Left renal cortex interstitium (tissue), 4 donors: ENCODE measurements around the gene EIF4ENIF1. TPM values are rescaled to one million over a fixed set of nuclear protein-coding genes. Genes with fewer than 3 reads are reported as not detected.
"Not testable (repeated sequence)": the region's sequence is repeated elsewhere in the genome, so short reads cannot be mapped to it uniquely, and the experiment has no call there.

Experiments used
- DNase-seq, 4 donors: peaks; one replicate each; pipeline ENCODE4 v3.0.0-alpha.2; 2013; ENCODE audit warnings: low read depth in 4 of 4, low spot score in 2 of 4, missing footprints in 1 of 4
- polyA plus RNA-seq, 4 donors: library from polyadenylated mRNA; unstranded; fragments of 120-200 nt; gene quantifications; one replicate each; pipeline ENCODE4 v1.2.1, GENCODE V29; 2013; ENCODE audit not compliant: insufficient read length in 4 of 4

EIF4ENIF1 gene, protein sequence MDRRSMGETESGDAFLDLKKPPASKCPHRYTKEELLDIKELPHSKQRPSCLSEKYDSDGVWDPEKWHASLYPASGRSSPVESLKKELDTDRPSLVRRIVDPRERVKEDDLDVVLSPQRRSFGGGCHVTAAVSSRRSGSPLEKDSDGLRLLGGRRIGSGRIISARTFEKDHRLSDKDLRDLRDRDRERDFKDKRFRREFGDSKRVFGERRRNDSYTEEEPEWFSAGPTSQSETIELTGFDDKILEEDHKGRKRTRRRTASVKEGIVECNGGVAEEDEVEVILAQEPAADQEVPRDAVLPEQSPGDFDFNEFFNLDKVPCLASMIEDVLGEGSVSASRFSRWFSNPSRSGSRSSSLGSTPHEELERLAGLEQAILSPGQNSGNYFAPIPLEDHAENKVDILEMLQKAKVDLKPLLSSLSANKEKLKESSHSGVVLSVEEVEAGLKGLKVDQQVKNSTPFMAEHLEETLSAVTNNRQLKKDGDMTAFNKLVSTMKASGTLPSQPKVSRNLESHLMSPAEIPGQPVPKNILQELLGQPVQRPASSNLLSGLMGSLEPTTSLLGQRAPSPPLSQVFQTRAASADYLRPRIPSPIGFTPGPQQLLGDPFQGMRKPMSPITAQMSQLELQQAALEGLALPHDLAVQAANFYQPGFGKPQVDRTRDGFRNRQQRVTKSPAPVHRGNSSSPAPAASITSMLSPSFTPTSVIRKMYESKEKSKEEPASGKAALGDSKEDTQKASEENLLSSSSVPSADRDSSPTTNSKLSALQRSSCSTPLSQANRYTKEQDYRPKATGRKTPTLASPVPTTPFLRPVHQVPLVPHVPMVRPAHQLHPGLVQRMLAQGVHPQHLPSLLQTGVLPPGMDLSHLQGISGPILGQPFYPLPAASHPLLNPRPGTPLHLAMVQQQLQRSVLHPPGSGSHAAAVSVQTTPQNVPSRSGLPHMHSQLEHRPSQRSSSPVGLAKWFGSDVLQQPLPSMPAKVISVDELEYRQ
- 10 to 100 TPM; 39.0 to 51.9 (median 47.6) TPM for polyA plus RNA-seq

DNA sequence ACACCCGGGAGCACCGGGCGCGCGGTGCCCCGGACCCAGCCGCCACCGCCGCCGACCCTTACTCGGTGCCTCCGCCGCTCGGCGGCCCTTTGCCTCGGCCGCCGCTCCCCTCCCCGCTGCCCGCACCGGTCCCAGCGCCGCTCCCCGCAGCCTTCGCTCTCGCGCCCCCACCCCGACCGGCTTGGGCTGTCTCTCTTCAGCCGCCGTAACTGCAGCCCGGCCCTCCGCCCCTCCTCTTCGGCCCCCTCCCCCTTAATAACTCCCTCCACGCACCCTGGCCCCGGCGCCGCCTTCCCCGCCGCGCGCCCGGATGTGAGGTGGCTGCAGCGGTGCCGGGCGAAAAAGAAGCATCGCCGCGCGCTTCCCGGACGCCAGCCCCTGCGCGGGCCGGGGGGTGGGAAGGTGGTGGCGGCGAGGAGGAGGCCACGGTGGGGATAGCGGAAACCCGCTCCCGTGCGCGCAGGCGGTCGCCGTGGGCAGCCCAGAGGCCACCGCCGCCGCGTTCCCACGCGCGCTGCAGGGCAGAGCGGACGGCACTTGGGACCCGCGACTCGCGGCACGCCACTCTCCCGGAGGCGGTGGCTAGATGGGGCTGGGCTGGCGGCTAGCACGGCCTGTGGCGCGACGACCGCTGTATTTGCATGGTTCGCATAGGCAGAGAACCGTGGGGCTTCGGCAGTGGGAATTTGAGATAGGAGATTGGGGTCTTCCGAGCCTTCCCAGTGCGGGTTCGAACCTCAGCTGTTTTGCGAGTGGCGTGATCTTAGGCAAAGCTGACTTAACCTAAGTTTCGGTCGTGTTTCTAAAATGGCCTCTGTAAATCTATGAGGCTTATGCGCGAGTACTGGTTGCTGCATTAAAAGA lies at the start of gene EIF4ENIF1:
EIF4ENIF1 (minus strand) TSS at position 211 of the 864 bp plus-strand sequence. CDS start 1,124 bp downstream, outside the sequence.
- peak; percentile 65 to 85 (median 73) for DNase-seq

DNA sequence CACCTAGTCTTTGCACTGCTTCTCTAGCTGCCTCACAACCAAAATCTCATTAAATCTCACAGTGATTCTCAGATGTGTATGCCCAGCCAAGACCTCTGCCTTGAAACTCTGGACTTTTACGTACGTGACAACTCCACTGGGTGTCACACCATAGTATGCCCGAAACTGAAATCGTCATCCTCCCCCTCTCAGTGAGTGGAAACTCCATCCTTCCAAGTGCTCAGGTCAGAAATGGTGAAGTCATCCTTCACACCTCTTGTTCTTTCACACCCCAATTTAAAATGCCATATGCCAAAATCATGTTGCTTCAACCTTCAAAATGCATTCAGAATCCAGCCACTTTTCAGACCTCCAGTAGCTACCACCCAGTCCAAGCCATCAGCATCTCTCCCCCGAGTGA lies 49.2 kb upstream of the EIF4ENIF1 start:
- no peak for DNase-seq

DNA sequence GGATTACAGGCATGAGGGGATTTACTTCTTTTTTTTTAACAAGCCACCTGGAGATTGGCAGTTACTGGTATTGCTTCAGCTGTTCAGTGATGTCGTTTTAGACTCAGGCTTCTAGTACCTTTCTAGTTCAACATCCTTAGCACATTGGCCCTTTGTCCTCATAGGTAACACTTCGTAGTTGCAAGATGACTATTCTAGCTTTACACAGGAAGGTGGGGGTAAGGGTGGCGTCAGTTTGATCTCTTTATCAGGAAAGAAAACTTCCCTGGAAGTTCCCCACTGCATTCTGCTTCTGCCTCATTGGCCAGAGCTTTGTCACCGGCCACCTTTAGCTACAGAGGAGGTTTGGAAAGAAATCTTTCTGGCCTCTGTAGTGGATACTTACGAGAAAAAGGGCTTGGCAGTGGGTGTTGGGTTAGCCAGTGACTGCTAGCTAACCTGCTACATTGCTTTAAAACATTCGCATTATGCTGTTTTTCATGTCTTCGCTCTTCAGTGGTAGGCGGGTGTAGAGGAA lies 47.4 kb upstream of the EIF4ENIF1 start:
- DNase-seq, result no peak

DNA sequence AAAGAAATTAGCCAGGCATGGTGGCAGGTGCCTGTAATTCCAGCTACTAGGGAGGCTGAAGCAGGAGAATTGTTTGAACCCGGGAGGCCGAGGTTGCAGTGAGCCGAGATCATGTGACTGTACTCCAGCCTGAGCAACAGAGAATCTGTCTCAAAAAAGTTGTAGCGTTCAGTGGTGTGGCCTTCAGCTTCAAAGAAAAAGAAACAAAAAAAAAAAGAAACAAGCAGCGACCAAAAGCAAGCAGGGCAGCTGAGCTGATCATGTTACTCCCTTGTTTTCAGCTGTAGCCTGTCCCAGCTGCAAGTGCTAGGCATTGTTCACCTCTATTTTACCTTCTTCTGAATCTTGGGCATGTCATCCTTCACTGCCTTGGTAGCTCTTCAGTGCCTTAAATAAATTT lies 43.7 kb upstream of the EIF4ENIF1 start:
- no peak for DNase-seq

DNA sequence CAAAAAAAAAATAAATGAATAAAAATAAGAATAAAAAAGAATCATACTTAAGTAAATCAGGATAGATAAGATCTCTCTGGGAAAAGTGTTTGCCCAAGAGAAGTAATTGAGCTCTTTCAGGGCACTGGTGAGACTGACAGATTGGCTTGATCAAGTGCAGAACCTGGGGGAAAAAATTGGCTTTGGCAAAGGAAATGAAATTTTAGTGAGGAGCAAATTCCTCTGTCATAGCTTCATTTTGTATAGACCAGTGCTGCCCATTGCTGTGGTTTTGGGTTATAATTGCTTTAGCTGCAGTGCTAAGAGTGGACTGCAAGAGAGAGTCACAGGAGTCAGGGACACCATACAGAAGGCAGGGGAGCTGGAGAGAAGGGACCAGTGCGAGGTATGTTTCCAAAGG lies 42.4 kb upstream of the EIF4ENIF1 start:
- DNase-seq, result no peak

DNA sequence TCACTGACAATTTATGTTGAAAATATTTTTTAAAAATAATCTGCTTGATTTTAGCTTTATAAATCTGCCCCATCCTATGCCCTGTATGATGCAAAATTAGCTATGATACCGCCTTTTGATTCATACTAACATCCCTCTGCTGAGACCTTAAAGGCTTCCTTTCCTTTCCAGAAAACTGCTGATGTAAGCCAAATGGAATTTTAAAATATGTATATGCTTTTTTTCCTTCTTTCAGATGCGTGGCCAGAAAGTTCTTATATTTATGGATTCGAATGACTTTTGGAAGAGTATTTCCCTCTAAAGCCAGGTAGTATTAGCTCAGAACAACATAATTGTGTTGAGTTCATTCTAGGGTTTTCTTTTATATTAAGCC lies 41.2 kb upstream of the EIF4ENIF1 start:
- peak in 1 of 4 donors; percentile 26 for DNase-seq

DNA sequence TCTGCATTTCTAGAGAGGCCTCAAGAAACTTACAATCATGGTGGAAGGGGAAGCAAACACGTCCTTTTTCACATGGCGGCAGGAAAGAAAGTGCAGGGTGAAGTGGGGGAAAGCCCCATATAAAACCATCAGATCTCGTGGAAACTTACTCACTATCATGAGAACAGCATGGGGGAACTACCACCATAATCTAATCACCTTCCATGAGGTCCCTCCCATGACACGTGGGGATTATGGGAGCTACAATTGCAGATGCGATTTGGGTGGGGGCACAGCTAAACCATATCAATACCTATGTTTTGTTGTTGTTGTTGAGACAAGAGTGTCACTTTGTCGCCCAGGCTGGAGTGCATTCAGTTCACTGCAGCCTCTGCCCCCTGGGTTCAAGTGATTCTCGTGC lies 36.6 kb upstream of the EIF4ENIF1 start:
- no peak for DNase-seq

DNA sequence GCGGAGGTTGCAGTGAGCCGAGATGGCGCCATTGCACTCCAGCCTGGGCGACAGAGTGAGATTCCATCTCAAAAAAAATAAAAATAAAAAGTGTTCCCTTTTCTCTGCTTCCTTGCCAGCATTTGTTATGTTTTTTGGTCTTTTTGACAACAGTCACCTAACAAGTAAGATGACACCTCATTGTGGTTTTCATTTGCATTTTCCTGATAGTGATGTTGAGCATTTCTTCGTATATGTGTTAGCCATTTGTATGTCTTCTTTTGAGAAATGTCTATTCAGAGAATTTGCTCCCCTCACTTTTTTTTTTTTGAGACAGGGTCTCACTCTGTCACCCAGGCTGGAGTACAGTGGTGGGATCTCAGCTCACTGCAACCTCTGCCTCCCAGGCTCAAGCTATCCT lies 34.5 kb upstream of the EIF4ENIF1 start:
- DNase-seq, result not testable (repeated sequence)

DNA sequence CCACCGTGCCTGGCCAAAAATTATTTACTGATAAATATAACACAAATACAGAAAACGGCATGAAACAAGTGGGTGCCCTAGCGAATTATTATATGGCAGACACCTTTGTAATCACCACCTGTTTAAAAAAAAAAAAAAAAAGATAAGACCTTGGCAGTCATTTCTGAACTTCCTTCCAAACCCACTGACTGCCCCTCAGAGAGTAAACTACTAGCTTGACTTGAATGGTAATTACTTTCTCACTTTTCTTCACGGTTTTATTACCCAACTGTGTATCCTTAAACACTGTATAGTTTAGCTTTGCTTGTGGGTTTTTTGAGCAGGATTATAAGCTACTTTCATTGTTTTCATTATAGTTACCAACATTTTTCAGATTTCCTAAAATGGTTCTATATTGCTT lies 30.4 kb upstream of the EIF4ENIF1 start:
- DNase-seq, result no peak

DNA sequence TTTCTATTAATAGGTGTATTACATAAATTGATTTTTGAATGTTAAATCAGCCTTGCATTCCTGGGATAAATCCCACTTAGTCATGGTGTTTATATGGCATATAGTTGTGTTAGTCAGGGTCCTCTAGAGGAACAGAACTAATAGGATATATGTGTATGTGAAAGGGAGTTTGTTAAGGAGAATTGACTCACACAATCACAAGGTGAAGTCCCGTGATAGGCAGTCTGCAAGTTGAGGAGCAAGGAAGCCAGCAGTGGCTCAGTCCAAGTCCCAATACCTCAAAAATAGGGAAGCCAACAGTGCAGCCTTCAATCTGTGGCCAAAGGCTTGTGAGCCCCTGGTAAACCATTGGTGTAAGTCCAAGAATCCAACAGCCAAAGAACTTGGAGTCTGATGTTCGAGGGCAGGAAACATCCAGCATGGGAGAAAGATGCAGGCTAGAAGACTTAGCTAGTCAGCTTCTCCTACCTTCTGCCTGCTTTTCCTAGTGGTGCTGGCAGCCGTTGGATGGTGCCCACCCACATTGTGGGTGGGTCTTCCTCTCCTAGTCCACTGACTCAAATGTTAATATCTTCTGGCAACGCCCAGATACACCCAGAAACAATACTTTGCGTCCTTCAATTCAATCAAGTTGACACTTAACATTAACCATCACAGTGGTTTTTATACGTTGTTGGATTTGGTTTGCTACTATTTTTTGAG lies 19.6 kb upstream of the EIF4ENIF1 start:
- DNase-seq, result no peak

DNA sequence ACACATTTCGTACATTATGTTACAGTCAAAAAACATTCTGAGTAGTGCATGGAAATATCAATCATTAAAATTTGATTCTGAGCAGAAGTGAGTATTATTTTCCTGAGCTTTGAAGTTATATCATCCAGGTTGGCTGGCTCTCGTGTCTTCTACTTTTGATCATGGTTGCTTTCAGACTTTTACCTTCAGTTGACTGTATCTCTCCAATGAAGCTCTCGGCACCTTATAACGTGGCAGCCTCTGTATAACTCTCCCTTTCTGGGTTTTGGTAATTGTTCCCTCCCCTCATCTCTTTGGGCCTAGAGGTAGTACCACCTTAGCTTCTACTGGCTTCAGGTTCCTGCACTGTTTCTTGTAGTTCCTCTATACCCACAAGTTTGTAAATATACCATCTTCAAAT lies 18.9 kb upstream of the EIF4ENIF1 start:
- no peak for DNase-seq

DNA sequence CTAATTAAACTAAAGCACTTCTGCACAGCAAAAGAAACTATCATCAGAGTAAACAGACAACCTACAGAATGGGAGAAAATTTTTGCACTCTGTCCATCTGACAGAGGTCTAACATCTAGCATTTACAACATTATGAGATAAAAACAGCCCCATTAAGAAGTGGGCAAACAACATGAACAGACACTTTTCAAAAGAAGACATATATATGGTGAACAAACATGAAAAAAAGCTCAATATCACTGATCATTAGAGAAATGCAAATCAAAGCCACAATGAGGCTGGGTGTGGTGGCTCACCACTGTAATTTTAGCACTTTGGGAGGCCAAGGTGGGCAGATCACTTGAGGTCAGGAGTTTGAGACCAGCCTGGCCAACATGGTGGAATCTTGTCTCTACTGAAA lies 17.9 kb upstream of the EIF4ENIF1 start:
- DNase-seq, result not testable (repeated sequence)

DNA sequence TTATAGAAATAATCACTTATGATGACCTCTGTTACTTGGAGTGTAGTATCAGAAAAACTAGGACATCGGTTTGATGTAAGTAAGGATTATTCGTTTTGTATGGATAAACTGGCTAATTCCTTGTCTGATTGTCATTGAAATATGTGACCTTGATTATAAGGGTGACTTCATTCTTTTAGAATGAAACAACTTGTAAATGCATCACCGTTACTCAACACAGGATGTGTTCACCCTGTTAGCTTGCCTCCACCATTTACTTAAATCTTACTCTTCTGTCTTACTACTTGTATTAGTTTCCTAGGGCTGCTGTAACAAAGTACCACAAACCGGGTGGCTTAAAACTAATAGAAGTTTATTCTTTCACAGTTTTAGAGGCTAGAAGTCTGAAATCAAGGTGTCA lies 14.6 kb upstream of the EIF4ENIF1 start:
- no peak for DNase-seq

DNA sequence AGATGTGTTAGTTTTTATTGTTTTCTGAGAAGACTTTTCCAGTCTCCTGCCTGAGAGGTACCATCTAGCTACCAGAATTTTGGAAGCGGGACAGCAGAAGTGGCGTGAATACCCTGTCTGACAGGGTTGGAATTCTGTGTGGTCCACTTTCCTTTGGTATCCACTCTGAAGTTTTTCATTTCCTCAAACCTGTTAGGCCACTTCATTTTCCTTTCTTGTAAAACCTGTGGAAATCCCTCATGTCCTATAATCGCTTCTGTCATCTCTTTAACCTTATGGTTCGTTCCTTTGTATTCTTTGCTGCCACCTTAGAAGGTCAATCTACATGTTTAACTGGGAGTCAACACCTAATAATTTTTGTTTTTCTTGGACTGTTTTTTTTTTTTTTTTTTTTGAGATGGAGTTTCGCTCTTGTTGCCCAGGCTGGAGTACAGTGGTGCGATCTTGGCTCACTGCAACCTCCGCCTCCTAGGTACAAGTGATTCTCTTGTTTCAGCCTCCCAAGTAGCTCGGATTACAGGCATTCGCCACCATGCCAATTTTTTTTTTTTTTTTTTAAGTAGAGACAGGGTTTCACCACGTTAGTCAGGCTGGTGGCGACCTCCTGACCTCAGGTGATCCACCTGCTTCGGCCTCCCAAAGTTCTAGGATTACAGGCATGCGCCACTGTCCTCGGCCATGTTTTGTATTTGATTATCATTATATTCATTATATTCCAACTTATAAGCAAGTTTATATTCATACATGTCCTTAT lies 13.7 kb upstream of the EIF4ENIF1 start:
- DNase-seq, result no peak

DNA sequence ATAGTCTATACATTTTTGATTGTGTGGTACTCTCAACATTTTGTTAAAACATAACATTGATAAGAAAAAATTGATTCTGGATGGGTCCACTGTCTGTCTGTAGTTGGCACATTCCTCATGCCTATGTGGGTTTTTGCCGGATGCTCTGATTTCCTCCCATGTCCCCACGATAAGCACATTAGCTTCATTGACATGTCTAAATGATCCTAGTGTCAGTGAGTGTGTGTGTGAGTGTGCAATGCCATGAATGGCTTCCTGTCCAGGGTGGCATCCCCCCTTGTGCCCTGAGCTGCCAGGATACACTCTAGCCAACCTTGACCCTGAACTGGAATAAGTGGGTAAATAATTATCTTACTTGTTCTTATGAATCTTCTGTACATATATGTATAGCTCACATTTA lies 12.1 kb upstream of the EIF4ENIF1 start:
- DNase-seq, result no peak

DNA sequence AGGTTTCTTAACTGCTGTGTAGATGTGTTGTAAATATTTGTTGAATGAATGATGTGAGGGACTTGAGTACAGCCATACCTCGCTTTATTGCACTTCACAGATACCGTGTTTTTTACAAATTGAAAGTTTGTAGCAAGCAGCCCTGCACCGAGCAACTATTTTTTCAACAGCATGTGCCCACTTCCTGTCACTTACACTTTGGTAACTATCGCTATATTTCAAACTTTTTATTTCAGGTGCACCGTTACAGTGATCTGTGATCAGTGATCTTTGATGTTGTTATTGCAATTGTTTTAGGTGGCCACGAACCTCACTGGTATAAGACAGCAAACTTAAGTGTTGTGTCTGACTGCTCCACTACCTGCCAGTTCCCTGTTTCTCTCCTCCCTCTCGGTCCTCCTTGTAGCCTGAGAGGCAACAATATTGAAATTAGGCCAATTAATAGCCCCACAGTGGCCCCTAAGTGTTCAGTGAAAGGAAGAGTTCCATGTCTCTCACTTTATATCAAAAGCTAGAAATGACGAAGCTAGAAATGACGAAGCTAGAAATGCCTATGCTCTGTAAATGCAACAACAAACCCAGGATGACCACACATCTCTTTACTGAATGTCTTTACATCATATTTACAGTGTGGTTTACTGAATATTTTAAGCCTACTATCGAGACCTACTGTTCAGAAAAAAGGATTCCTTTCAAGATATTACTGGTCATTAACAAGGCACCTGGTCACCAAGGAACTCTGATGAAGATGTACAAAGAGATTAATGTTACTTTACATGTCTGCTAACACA lies 7.7 kb upstream of the EIF4ENIF1 start:
- DNase-seq, result no peak

DNA sequence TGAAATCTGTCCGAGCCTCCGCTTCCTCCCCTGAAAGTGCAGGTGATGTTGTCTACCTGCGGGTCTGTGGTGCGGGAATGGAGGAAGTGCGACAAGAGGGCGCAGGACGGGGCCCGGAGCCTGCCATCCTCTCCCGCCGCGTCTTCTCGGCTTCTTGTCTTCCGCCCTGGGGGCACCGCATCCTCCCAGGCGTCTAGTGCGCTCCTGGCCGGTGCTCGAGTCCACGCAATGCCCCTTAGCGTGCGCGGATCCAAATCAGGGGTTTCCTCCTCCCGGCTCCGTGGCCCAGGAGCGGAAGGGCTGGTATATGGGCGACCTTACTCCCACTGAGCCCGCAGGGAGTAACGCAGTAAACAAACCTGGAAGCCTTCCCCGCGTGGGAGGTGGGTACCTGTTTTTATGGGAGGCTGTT lies 7.1 kb upstream of the EIF4ENIF1 start:
- no peak for DNase-seq
